ENCODE measurements around the gene RET. TPM values are rescaled to one million over a fixed set of nuclear protein-coding genes. Genes with fewer than 3 reads are reported as not detected.
"Not testable (repeated sequence)": the region's sequence is repeated elsewhere in the genome, so short reads cannot be mapped to it uniquely, and the experiment has no call there.

Gene RET
- total and polyA plus RNA-seq, 2 of the 13 experiments (the other 11 are each of a cell fraction or from before 2014, with no cell fraction given) = 0.02 TPM; not detected in 1

DNA sequence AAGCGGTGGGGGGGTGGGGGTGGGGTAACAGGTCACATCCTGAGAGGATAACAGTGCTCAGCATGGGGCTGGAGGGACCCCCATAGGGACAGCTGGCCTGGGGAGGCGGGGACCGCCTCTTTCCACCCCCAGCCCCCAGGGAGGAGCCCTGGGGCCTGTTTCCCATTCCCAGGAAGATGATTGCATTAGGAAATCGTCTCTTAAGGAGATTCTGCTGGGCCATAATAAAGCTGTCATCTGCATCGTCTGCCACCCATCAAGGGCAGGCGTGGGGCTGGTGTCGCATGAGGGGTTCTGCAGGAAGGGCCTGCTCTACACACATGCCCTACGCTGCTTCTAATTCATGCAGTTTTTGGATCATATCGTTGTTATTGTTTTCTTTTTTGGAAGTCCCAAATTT lies 17.2 kb downstream of the RET start:
- Histone ChIP-seq H3K36me3 (replicated peaks in 1 of 2; ENCODE audit: control insufficient read depth in 1 of 2, insufficient read depth in 2 of 2, low read length in 2 of 2) (no peaks in the 10 kb centered on the region), H4K20me1 (ENCODE audit: insufficient read depth, low read length) (no peaks in the 10 kb centered on the region), H3K4me2 (ENCODE audit: low read depth, low read length) (no peak overlapping the region), H3K4me1 (ENCODE audit: insufficient read depth, low read length) (no peaks in the 10 kb centered on the region), H3K4me3 (replicated peaks in 1 of 3; ENCODE audit: insufficient read depth in 1 of 3, low read depth in 2 of 3, low read length in 3 of 3) (no peak overlapping the region), H3K79me2 (ENCODE audit: insufficient read depth, low read length) (no peaks in the 10 kb centered on the region), H3K27me3 (ENCODE audit: control insufficient read depth in 1 of 2, insufficient read depth in 2 of 2, low read length in 2 of 2) (peaks cover 5 to 37% of the 10 kb centered on the region in 2 experiments; a peak in 4 of 5 replicates), H3K27ac (ENCODE audit: extremely low read length, insufficient read depth, low read length) (no peak overlapping the region), H3K9me3 (ENCODE audit: low read length) (no peaks in the 10 kb centered on the region), H3K9ac (ENCODE audit: insufficient read depth, low read depth, low read length) (no peak overlapping the region), H2AFZ (ENCODE audit: low read length) (no peak overlapping the region)
- no peak for FAIRE-seq
- no peak for DNase-seq (ENCODE audit: low spot score)
- ATAC-seq = no peak
- ChIA-PET POLR2A (no interaction called here), CTCF (ENCODE audit: low intra/inter-chr PET ratio, low total read pairs) (no interaction called here)
- in situ Hi-C loops (cut with HindIII; ENCODE audit: extremely low pct_ligation_motif_present, low pct_unique_long_range_greater_than_20kb) (no loop called here), intact Hi-C loops (cut with micrococcal nuclease; ENCODE audit: unreplicated experiment) (no loop called here)
- WGBS (ENCODE audit: low lambda C conversion rate) = 25% methylated on average over 6 of the region's 9 CpGs
- TF ChIP-seq ZBTB20 (CRISPR knock-in tag; IDR thresholded peaks at IDR 0.05; ENCODE audit: borderline replicate concordance, low read depth) = no peak
- TF ChIP-seq ZSCAN29 (CRISPR knock-in tag; conservative IDR thresholded peaks at IDR 0.05) = no peak
- no peak for TF ChIP-seq ZNF644 (CRISPR knock-in tag; IDR thresholded peaks at IDR 0.05; ENCODE audit: low read depth)
- no peak for TF ChIP-seq GABPB1 (CRISPR knock-in tag; IDR thresholded peaks at IDR 0.05)
- no peak for TF ChIP-seq ATRX (CRISPR knock-in tag; IDR thresholded peaks at IDR 0.05; ENCODE audit: borderline replicate concordance)
- no peak for TF ChIP-seq TEAD3 (CRISPR knock-in tag; optimal IDR thresholded peaks at IDR 0.05; ENCODE audit: borderline replicate concordance)
- no peak for TF ChIP-seq ZNF792 (CRISPR knock-in tag; IDR thresholded peaks at IDR 0.05)
- BruUV-seq (replicated peaks) = no TSS peak

DNA sequence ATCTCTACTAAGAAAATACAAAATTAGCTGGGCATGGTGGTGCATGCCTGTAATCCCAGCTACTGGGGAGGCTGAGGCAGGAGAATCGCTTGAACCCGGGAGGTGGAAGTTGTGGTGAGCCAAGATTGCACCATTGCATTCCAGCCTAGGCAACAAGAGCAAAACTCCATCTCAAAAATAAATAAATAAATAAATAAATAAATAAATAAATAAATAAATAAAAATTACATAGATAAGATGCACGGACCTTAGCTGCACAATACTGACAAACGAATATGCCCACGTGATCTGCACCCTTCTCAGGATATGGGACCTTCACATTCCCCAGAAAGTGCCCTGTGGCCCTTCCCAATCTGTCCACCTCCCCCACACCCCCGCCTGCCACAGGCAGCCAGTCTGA lies 22.5 kb downstream of the RET start:
- DNase-seq (ENCODE audit: low spot score); H3K79me2 ChIP-seq (ENCODE audit: insufficient read depth, low read length); FAIRE-seq; H2AFZ ChIP-seq (ENCODE audit: low read length); H3K4me1 ChIP-seq (ENCODE audit: insufficient read depth, low read length); H3K9ac ChIP-seq (ENCODE audit: insufficient read depth, low read depth, low read length); BruUV-seq (replicated peaks); H3K36me3 ChIP-seq (replicated peaks in 1 of 2; ENCODE audit: control insufficient read depth in 1 of 2, insufficient read depth in 2 of 2, low read length in 2 of 2); H3K4me3 ChIP-seq (replicated peaks in 1 of 3; ENCODE audit: insufficient read depth in 1 of 3, low read depth in 2 of 3, low read length in 3 of 3); in situ Hi-C loops (cut with HindIII; ENCODE audit: extremely low pct_ligation_motif_present, low pct_unique_long_range_greater_than_20kb); H3K4me2 ChIP-seq (ENCODE audit: low read depth, low read length); H3K27ac ChIP-seq (ENCODE audit: extremely low read length, insufficient read depth, low read length); CTCF ChIA-PET (ENCODE audit: low intra/inter-chr PET ratio, low total read pairs); H3K9me3 ChIP-seq (ENCODE audit: low read length); ATAC-seq; H4K20me1 ChIP-seq (ENCODE audit: insufficient read depth, low read length); POLR2A ChIA-PET: not testable (repeated sequence)
- peaks cover 2 to 67% of the 10 kb centered on the region in 2 experiments; a peak in 4 of 5 replicates for H3K27me3 ChIP-seq (ENCODE audit: control insufficient read depth in 1 of 2, insufficient read depth in 2 of 2, low read length in 2 of 2)
- 12% methylated on average over 6 of the region's 6 CpGs for WGBS (ENCODE audit: low lambda C conversion rate)
- intact Hi-C loops (cut with micrococcal nuclease; ENCODE audit: unreplicated experiment) = loop anchor here (2.0 kb wide), 1 partner anchor 23 kb away; the partner anchor contains the start of gene RET

Measured in HepG2 (cell line).